GM21381 (cell line): ENCODE results near the gene PCTP.

ENCODE experiments used
- ATAC-seq: cut with Tn5 transposase; IDR thresholded peaks from one replicate; pipeline ENCODE4 v1.9.1; 2021; ENCODE audit warnings: mild to moderate bottlenecking, moderate library complexity; ENCODE audit not compliant: unreplicated experiment

The PCTP gene

GRCh38 chr17:55750750-55751657 is at the start of gene PCTP:
Gene PCTP (plus strand): TSS chr17:55751051. CDS start chr17:55751104, 53 bp downstream.
- ATAC-seq, result peak; percentile 100

- ATAC-seq, result no peak
Measured at GRCh38 chr17:55702150-55702549, 48.7 kb upstream of the PCTP start.

GRCh38 chr17:55704401-55704800 is 46.5 kb upstream of the PCTP start:
- ATAC-seq, result no peak

GRCh38 chr17:55705847-55706246 is 45.0 kb upstream of the PCTP start:
- peak; percentile 61 for ATAC-seq

- ATAC-seq, result no peak
Measured at GRCh38 chr17:55706808-55707773, 43.8 kb upstream of the PCTP start.

GRCh38 chr17:55708175-55708974 is 42.5 kb upstream of the PCTP start:
- ATAC-seq, result no peak

GRCh38 chr17:55709440-55709839 is 41.4 kb upstream of the PCTP start:
- ATAC-seq, result no peak

- ATAC-seq, result no peak
Measured at GRCh38 chr17:55709984-55710383, 40.9 kb upstream of the PCTP start.

GRCh38 chr17:55710410-55710809 is 40.4 kb upstream of the PCTP start:
- ATAC-seq, result no peak

GRCh38 chr17:55710829-55711496 is 39.9 kb upstream of the PCTP start:
- no peak for ATAC-seq

GRCh38 chr17:55717432-55717831 is 33.4 kb upstream of the PCTP start:
- ATAC-seq, result no peak

- no peak for ATAC-seq
Measured at GRCh38 chr17:55717898-55718735, 32.7 kb upstream of the PCTP start.

GRCh38 chr17:55720919-55721836 is 29.7 kb upstream of the PCTP start:
- ATAC-seq, result no peak

- no peak for ATAC-seq
Measured at GRCh38 chr17:55722016-55722736, 28.7 kb upstream of the PCTP start.

GRCh38 chr17:55722742-55723487 is 27.9 kb upstream of the PCTP start, which contains the start of gene TMEM100:
Gene TMEM100 (minus strand): TSS chr17:55722864. CDS start chr17:55721070, 1,794 bp downstream.
- ATAC-seq, result no peak

- no peak for ATAC-seq
Measured at GRCh38 chr17:55723488-55723848, 27.4 kb upstream of the PCTP start.

- no peak for ATAC-seq
Measured at GRCh38 chr17:55726440-55726839, 24.4 kb upstream of the PCTP start.
